Trophoblast cell (in vitro differentiated cells and primary cell): Measurements from ENCODE around the gene PLK5.
"Not testable (repeated sequence)": the region's sequence is repeated elsewhere in the genome, so short reads cannot be mapped to it uniquely, and the experiment has no call there.

ENCODE experiments used
- DNase-seq, 2 donors: peaks; one replicate each; pipeline ENCODE4 v3.0.0-alpha.2; 2016
- H2AFZ ChIP-seq: 2 replicates; pipeline ENCODE4 v1.6.1; 2013; ENCODE audit warnings: low read length, moderate library complexity, mild to moderate bottlenecking; ENCODE audit not compliant: insufficient read depth, poor library complexity
- H2AK5ac ChIP-seq: 2 replicates; pipeline ENCODE4 v1.6.1; 2013; ENCODE audit warnings: mild to moderate bottlenecking, low read length
- H2BK120ac ChIP-seq: 2 replicates; pipeline ENCODE4 v1.6.1; 2013; ENCODE audit warnings: low read length, mild to moderate bottlenecking, moderate library complexity; ENCODE audit not compliant: insufficient read depth, poor library complexity
- H2BK12ac ChIP-seq: 2 replicates; pipeline ENCODE4 v1.6.1; 2013; ENCODE audit warnings: mild to moderate bottlenecking, low read length, moderate library complexity
- H2BK5ac ChIP-seq: 2 replicates; pipeline ENCODE4 v1.6.1; 2013; ENCODE audit warnings: low read length, low read depth, moderate library complexity, mild to moderate bottlenecking; ENCODE audit not compliant: poor library complexity
- H3K14ac ChIP-seq: 2 replicates; pipeline ENCODE4 v1.6.1; 2013; ENCODE audit warnings: mild to moderate bottlenecking, low read length
- H3K18ac ChIP-seq: 2 replicates; pipeline ENCODE4 v1.6.1; 2013; ENCODE audit warnings: mild to moderate bottlenecking, low read length
- H3K23ac ChIP-seq: 2 replicates; pipeline ENCODE4 v1.6.1; 2013; ENCODE audit warnings: low read length
- H3K27ac ChIP-seq: 2 replicates; pipeline ENCODE4 v1.5.1; 2013; ENCODE audit warnings: low read depth, mild to moderate bottlenecking, inconsistent platforms, low read length, moderate library complexity
- H3K27me3 ChIP-seq: 2 replicates; pipeline ENCODE4 v1.6.1; 2013; ENCODE audit warnings: inconsistent platforms, mild to moderate bottlenecking, low read length, moderate library complexity; ENCODE audit not compliant: insufficient read depth
- H3K36me3 ChIP-seq, 2 experiments: 1 replicate in 1 of 2; 2 replicates in 1 of 2; pipeline ENCODE4 v1.6.1; 2013; ENCODE audit warnings: low read length in 2 of 2, mild to moderate bottlenecking in 2 of 2, moderate library complexity in 1 of 2; ENCODE audit not compliant: insufficient read depth in 2 of 2, control insufficient read depth in 1 of 2
- H3K4ac ChIP-seq: 2 replicates; pipeline ENCODE4 v1.6.1; 2013; ENCODE audit warnings: low read depth, mild to moderate bottlenecking, low read length, moderate library complexity
- H3K4me1 ChIP-seq, 2 experiments: 1 replicate in 1 of 2; 2 replicates in 1 of 2; pipeline ENCODE4 v1.6.1; 2013; ENCODE audit warnings: low read length in 2 of 2, mild to moderate bottlenecking in 2 of 2, moderate library complexity in 1 of 2; ENCODE audit not compliant: insufficient read depth in 2 of 2, control insufficient read depth in 1 of 2
- H3K4me2 ChIP-seq: 2 replicates; pipeline ENCODE4 v1.6.1; 2013; ENCODE audit warnings: inconsistent platforms, mild to moderate bottlenecking, low read length, moderate library complexity
- H3K4me3 ChIP-seq: 2 replicates; pipeline ENCODE4 v1.5.1; 2013; ENCODE audit warnings: mild to moderate bottlenecking, low read depth, low read length, inconsistent platforms
- H3K79me1 ChIP-seq: one replicate; pipeline ENCODE4 v1.6.1; 2013; ENCODE audit warnings: low read length
- H3K79me2 ChIP-seq: 2 replicates; pipeline ENCODE4 v1.6.1; 2013; ENCODE audit warnings: low read length, mild to moderate bottlenecking; ENCODE audit not compliant: control insufficient read depth, insufficient read depth, poor library complexity
- H3K9ac ChIP-seq: 2 replicates; pipeline ENCODE4 v1.6.1; 2013; ENCODE audit warnings: mild to moderate bottlenecking, low read length
- H3K9me3 ChIP-seq: 2 replicates; pipeline ENCODE4 v1.6.1; 2013; ENCODE audit warnings: low read depth, mild to moderate bottlenecking, control low read depth, inconsistent platforms, low read length; ENCODE audit not compliant: insufficient read depth
- H4K12ac ChIP-seq: 2 replicates; pipeline ENCODE4 v1.6.1; 2013; ENCODE audit warnings: low read depth, mild to moderate bottlenecking, low read length, moderate library complexity
- H4K8ac ChIP-seq: 2 replicates; pipeline ENCODE4 v1.6.1; 2013; ENCODE audit warnings: low read depth, mild to moderate bottlenecking, low read length, moderate library complexity
- H4K91ac ChIP-seq: one replicate; pipeline ENCODE4 v1.6.1; 2013; ENCODE audit warnings: low read depth, mild to moderate bottlenecking, low read length, moderate library complexity
- WGBS: extraction: QIAGEN DNeasy Blood & Tissue Kit; methylation state at CpG from one replicate; pipeline ENCODE4 v1.1.7; 2013; ENCODE audit warnings: missing lambda C conversion rate; ENCODE audit not compliant: insufficient read length, insufficient coverage; ENCODE audit errors: extremely low coverage; 5-methylcytosine and 5-hydroxymethylcytosine counted together

PLK5 gene

DNA sequence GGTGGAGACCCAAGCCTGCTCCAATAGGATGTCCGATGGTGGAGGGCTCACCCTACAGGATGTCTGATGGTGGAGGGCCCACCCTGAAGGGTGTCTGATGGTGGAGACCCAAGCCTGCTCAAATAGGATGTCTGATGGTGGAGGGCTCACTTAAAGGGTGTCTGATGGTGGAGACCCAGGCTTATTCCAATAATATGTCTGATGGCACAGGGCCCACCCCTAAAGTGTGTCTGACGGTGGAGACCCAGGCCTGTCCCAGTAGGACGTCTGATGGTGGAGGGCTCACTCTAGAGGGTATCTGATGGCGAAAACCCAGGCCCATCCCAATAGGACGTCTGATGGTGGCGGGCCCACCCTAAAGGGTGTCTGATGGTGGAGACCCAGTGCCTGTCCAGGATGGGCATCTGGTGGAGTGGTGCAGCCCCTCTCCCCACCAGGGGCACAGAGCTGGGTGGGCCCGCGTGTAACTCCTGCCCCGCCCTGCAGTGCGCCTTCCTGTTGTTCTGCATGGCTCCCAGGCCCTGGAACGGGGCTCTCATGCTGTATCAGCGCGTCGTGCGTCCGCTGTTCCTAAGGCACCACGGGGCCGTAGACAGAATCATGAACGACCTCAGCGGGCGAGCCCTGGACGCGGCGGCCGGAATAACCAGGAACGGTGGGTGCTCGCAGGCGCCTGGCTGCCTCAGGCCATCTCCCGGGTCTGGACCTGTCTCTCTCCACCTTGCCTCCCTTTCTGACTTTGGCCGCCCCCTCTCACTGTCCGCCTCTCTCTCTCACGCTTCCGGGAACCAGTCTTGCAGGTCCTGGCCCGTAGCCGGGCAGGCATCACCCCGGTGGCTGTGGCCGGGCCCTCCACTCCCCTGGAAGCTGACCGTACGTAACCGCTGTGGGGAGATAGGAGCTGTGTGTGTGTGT, 27.8 kb upstream of the PLK5 start:
- no peak overlapping the region for H3K18ac ChIP-seq
- H2BK120ac ChIP-seq, result no peak overlapping the region
- H3K79me2 ChIP-seq, result peaks cover 2% of the 10 kb centered on the region
- no peak overlapping the region for H3K9ac ChIP-seq
- H3K4me2 ChIP-seq, result no peak overlapping the region
- no peak overlapping the region for H2AFZ ChIP-seq
- H3K36me3 ChIP-seq, result no peaks in the 10 kb centered on the region
- H2BK5ac ChIP-seq, result no peak overlapping the region
- no peak overlapping the region for H3K14ac ChIP-seq
- peaks cover 5% of the 10 kb centered on the region for H3K27me3 ChIP-seq
- peaks cover 17 to 18% of the 10 kb centered on the region in 2 experiments for H3K4me1 ChIP-seq
- H3K27ac ChIP-seq, result no peak overlapping the region
- H4K12ac ChIP-seq, result no peak overlapping the region
- H3K4me3 ChIP-seq, result no peak overlapping the region
- H2BK12ac ChIP-seq, result no peak overlapping the region
- no CpG with 5 or more reads among the region's 40 CpGs for WGBS
- H3K4ac ChIP-seq, result no peak overlapping the region
- peaks cover 3% of the 10 kb centered on the region for H3K9me3 ChIP-seq
- no peak overlapping the region for H2AK5ac ChIP-seq
- no peak overlapping the region for H4K8ac ChIP-seq
- no peak overlapping the region for H4K91ac ChIP-seq
- peaks cover 2% of the 10 kb centered on the region for H3K79me1 ChIP-seq
- peak in 1 of 2 donors; percentile 42 for DNase-seq
- H3K23ac ChIP-seq, result no peak overlapping the region

DNA sequence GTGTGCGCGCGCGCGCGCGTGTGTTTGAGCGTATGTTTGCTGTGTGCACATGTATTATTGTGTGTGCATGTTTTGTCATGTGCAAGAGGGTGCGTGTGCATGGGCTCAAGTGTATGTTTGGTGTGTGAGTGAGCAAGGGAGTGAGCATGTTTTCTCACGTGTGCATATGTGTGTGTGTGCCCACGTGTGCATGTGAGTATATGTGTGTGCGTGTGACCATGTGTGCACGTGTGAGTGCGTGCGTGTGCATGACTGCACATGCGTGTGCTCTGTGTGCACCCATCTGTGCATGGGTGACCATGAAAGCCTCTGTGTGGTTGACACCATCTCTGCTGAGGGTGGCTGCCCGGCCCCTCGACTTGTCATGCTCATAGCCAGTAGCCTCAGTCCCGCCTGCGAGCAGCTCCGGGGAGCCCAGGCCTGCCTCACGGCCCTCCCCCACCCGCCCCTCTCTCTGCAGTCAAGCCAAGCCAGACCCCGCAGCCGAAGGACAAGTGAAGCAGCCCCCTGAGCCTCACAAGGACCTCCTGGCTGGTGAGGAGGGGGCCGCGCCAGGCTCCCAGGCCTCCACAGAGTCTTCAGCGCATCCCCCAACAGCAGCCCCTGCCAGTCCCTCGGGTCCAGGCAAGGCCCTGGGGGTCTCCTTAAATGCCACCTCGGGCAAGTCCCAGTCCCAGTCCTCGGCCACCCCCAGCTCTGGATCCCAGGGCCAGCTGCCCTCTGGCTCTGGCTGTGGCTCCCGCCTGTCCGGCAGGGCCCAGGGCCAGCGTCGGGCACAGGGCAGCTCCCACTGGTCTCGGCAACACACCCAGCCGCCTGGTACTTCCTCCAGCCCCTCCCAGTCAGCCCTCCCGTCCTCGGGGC, 26.9 kb upstream of the PLK5 start:
- no peak overlapping the region for H2AK5ac ChIP-seq
- no peak overlapping the region for H4K12ac ChIP-seq
- H3K27me3 ChIP-seq, result no peaks in the 10 kb centered on the region
- no peak overlapping the region for H2AFZ ChIP-seq
- no peaks in the 10 kb centered on the region for H3K79me2 ChIP-seq
- no peak overlapping the region for H4K8ac ChIP-seq
- DNase-seq, result no peak
- no peak overlapping the region for H3K4me2 ChIP-seq
- H3K14ac ChIP-seq, result no peak overlapping the region
- peaks cover 11 to 12% of the 10 kb centered on the region in 2 experiments for H3K4me1 ChIP-seq
- H3K79me1 ChIP-seq, result no peaks in the 10 kb centered on the region
- WGBS, result no CpG with 5 or more reads among the region's 39 CpGs
- no peak overlapping the region for H4K91ac ChIP-seq
- peak overlapping the region; percentile 52 for H3K4me3 ChIP-seq
- H2BK12ac ChIP-seq, result no peak overlapping the region
- H3K18ac ChIP-seq, result no peak overlapping the region
- H2BK120ac ChIP-seq, result no peak overlapping the region
- H3K23ac ChIP-seq, result no peak overlapping the region
- H3K4ac ChIP-seq, result no peak overlapping the region
- H3K36me3 ChIP-seq, result no peaks in the 10 kb centered on the region
- no peak overlapping the region for H3K9ac ChIP-seq
- H3K27ac ChIP-seq, result no peak overlapping the region
- H3K9me3 ChIP-seq, result peaks cover 5% of the 10 kb centered on the region
- no peak overlapping the region for H2BK5ac ChIP-seq

GRCh38 chr19:1497578-1498235, 26.2 kb upstream of the PLK5 start:
- Histone ChIP-seq H3K27ac (no peak overlapping the region), H3K79me2 (no peaks in the 10 kb centered on the region), H3K9me3 (peaks cover 5% of the 10 kb centered on the region), H4K91ac (no peak overlapping the region), H3K4me3 (no peak overlapping the region), H3K9ac (no peak overlapping the region), H2AFZ (no peak overlapping the region), H2AK5ac (no peak overlapping the region), H3K23ac (no peak overlapping the region), H3K4me2 (no peak overlapping the region), H3K18ac (no peak overlapping the region), H3K36me3 (no peaks in the 10 kb centered on the region), H2BK12ac (no peak overlapping the region), H3K4ac (no peak overlapping the region), H2BK120ac (no peak overlapping the region), H4K12ac (no peak overlapping the region), H3K14ac (no peak overlapping the region), H2BK5ac (no peak overlapping the region), H3K79me1 (no peaks in the 10 kb centered on the region), H3K4me1 (peaks cover 9 to 10% of the 10 kb centered on the region in 2 experiments), H4K8ac (no peak overlapping the region), H3K27me3 (no peaks in the 10 kb centered on the region)
- no peak for DNase-seq
- no CpG with 5 or more reads among the region's 25 CpGs for WGBS

- not testable (repeated sequence) for H4K8ac ChIP-seq
Observed at GRCh38 chr19:1499231-1499630, 24.6 kb upstream of the PLK5 start.

More at GRCh38 chr19:1499231-1499630, 24.6 kb upstream of the PLK5 start:
- not testable (repeated sequence) for H3K27me3 ChIP-seq, H3K36me3 ChIP-seq, H3K18ac ChIP-seq, H2AK5ac ChIP-seq, DNase-seq, H3K9me3 ChIP-seq, H3K14ac ChIP-seq, H3K79me1 ChIP-seq, H4K91ac ChIP-seq, H3K27ac ChIP-seq, H3K23ac ChIP-seq, H2BK120ac ChIP-seq, H3K4me2 ChIP-seq, H3K79me2 ChIP-seq, H4K12ac ChIP-seq, H3K4ac ChIP-seq, H2BK12ac ChIP-seq, H3K4me3 ChIP-seq, H3K4me1 ChIP-seq, H3K9ac ChIP-seq, H2BK5ac ChIP-seq, H2AFZ ChIP-seq
- WGBS, result no CpG with 5 or more reads among the region's 34 CpGs
